ENCODE results near the gene GAMT.

The GAMT gene

DNA sequence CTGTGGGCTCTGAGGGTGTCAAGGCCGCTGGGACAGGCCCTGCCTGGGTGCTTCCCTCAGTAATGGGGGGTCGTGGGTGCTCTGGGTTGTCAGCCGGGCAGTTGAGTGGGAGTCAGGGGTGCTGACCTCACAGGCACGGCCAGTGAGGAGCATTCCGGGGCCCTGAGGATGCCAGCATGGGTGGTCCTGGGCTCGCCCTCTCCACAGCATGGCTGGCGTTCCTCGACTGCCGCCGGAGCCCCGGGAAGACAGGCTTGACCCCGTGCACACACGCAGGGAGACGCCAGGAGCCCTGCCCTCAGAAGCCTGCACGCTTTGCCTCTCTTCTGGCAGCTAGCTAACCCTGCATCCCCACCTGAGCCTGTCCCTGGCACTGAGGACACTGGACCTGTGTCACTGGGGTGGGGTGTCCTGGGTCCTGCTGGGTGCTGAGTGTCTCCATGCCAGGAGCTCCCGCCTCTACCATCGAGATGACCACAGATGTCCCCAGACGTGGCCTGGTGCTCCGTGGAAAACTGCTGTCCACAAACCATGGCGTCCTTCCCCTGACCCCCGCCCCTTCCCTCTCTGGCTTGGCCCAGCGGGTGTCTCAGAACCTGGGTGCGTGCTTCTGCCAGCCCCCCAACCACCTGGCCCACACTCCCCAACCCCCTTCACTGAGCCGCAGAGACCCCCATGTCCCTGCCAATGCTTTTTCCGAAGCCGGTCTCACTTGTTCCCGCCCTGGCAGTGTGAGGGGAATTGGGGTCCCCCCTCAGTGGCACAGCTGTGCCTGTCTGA lies 22.0 kb downstream of the GAMT start:
- POLR2A ChIA-PET = no interaction called here
- CTCF ChIA-PET = interaction anchor here (0.9 kb wide), 1 partner anchor 12 kb away, joined by 3 read pairs; no protein-coding TSS in a partner anchor
- TF ChIP-seq, protein P1, sequence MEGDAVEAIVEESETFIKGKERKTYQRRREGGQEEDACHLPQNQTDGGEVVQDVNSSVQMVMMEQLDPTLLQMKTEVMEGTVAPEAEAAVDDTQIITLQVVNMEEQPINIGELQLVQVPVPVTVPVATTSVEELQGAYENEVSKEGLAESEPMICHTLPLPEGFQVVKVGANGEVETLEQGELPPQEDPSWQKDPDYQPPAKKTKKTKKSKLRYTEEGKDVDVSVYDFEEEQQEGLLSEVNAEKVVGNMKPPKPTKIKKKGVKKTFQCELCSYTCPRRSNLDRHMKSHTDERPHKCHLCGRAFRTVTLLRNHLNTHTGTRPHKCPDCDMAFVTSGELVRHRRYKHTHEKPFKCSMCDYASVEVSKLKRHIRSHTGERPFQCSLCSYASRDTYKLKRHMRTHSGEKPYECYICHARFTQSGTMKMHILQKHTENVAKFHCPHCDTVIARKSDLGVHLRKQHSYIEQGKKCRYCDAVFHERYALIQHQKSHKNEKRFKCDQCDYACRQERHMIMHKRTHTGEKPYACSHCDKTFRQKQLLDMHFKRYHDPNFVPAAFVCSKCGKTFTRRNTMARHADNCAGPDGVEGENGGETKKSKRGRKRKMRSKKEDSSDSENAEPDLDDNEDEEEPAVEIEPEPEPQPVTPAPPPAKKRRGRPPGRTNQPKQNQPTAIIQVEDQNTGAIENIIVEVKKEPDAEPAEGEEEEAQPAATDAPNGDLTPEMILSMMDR (IDR thresholded peaks at IDR 0.05; ENCODE audit: insufficient read depth, low read length, missing control alignments) = no peak
- H3K4me3 ChIP-seq (ENCODE audit: low read depth, low read length) = no peak overlapping the region
- DNase-seq (ENCODE audit: low read depth, low spot score) = no peak

DNA sequence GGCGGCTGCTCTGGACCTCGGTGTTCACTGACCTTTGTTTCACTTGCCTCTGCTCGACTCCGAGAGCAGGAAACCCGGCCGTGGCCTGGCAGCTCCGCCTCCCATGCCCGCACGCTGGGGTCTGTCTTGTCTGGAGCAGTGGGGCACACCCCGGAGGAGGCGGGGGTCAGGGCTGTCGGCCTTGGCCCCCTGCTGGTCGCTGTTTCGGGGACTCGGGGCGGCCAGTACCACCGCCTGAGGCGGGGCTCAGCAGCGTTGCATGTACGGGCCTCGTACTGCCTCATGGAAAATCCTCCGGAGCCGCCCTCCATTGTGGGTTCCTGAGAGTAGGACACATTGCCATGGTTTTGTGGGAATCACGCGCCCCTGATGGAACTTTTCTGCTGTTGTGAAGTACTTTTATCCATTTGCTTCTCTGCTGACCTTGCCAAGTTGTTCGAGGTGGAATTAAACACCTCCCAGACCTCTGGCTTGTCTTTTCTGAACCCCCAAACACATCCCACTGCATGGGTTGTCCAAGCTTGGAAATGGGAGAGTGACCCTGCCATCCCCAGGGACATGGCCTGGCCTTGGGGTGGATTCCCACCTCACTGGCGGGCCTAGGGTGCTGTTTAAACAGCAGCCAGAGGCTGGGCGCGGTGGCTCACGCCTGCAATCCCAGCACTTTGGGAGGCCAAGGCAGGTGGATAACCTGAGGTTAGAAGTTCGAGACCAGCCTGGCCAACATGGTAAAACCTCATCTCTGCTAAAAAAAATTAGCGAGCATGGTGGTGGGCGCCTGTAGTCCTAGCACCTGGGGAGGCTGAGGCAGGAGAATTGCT lies 23.2 kb downstream of the GAMT start:
- ChIA-PET CTCF (no interaction called here), POLR2A (no interaction called here)
- TF ChIP-seq, protein P1 (IDR thresholded peaks at IDR 0.05; ENCODE audit: insufficient read depth, low read length, missing control alignments) = no peak
- no peak for DNase-seq (ENCODE audit: low read depth, low spot score)
- no peak overlapping the region for H3K4me3 ChIP-seq (ENCODE audit: low read depth, low read length)

GRCh38 chr19:1377176-1377964 lies 24.0 kb downstream of the GAMT start:
- POLR2A ChIA-PET = no interaction called here
- H3K4me3 ChIP-seq (ENCODE audit: low read depth, low read length) = no peak overlapping the region
- TF ChIP-seq, protein P1 (IDR thresholded peaks at IDR 0.05; ENCODE audit: insufficient read depth, low read length, missing control alignments) = no peak
- no peak for DNase-seq (ENCODE audit: low read depth, low spot score)
- CTCF ChIA-PET = no interaction called here

DNA sequence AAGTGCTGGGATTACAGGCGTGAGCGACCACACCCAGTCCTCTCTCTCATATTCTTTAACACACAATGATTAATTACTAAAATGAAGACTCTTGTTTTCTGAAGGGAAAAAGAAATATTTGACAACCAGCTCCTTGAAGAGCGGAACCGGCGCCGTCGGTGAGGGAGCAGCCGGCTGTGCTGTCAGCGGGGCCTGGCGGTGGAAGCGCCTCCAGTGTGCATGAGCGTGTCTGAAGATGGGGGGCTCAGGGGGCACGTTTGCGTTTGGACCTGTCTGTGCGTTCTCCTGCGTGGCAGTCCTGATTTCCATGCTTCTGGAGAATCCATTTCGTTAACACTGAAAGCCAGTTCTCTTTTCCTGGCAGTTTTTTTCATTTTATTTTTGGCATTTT lies 24.9 kb downstream of the GAMT start:
- POLR2A ChIA-PET = no interaction called here
- no peak for DNase-seq (ENCODE audit: low read depth, low spot score)
- no peak overlapping the region for H3K4me3 ChIP-seq (ENCODE audit: low read depth, low read length)
- TF ChIP-seq, protein P1 (IDR thresholded peaks at IDR 0.05; ENCODE audit: insufficient read depth, low read length, missing control alignments) = no peak
- CTCF ChIA-PET = no interaction called here

DNA sequence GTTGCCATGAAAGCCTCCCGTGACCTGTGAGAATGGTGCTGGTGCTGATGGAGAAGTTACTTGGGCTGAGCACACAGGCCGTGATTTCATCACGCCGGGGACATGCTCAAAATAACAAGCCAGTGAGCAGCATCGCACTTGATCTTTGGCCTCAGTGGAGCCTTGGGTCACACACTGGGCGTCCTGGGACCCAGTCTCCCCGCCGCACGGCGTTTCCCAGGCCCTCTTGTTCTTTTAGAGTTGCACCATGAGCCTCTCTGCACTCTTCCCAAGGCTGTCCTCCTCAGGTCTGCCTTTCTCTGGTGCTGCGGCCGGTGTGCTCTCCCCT lies 27.1 kb downstream of the GAMT start:
- CTCF ChIA-PET = interaction anchor here (4.0 kb wide), 1 partner anchor 94 kb away, joined by 22 read pairs; no protein-coding TSS in a partner anchor
- DNase-seq (ENCODE audit: low read depth, low spot score) = no peak
- H3K4me3 ChIP-seq (ENCODE audit: low read depth, low read length) = no peak overlapping the region
- TF ChIP-seq, protein P1 (IDR thresholded peaks at IDR 0.05; ENCODE audit: insufficient read depth, low read length, missing control alignments) = no peak
- POLR2A ChIA-PET = no interaction called here

All from AG04449 (cell line).